Heart left ventricle (tissue), 16 donors: Measurements from ENCODE around the gene HILPDA. TPM values are rescaled to one million over a fixed set of nuclear protein-coding genes. Genes with fewer than 3 reads are reported as not detected.
"Not testable (repeated sequence)": the region's sequence is repeated elsewhere in the genome, so short reads cannot be mapped to it uniquely, and the experiment has no call there.

Source experiments
- ATAC-seq, 4 donors: fragments of 200-7000 bp; cut with Tn5 transposase; one replicate each; pipeline ENCODE4 v1.9.1; 2020 to 2022; ENCODE audit warnings: moderate library complexity in 4 of 4, mild to moderate bottlenecking in 3 of 4, moderate number of reproducible peaks in 1 of 4
- DNase-seq, 5 donors: peaks; one replicate each; pipeline ENCODE4 v3.0.0-alpha.2; 2020
- H3K27ac ChIP-seq, 12 donors: fragments of 200-600 bp; sonication (generic) in 4 of 12; one replicate each; pipeline versions ENCODE4 v1.5.0 to v1.8.0; 2016 to 2022; ENCODE audit warnings: mild to moderate bottlenecking in 2 of 12
- H3K27me3 ChIP-seq, 9 donors: fragments of 200-600 bp; sonication (generic) in 2 of 9; one replicate each; pipeline versions ENCODE4 v1.5.1 to v1.8.0; 2016 to 2022; ENCODE audit warnings: mild to moderate bottlenecking in 3 of 9
- H3K36me3 ChIP-seq, 9 donors: fragments of 200-600 bp; sonication (generic) in 2 of 9; one replicate each; pipeline versions ENCODE4 v1.5.0 to v1.8.0; 2018 to 2022; ENCODE audit warnings: mild to moderate bottlenecking in 2 of 9
- H3K4me1 ChIP-seq, 12 donors: fragments of 200-600 bp; sonication (generic) in 4 of 12; one replicate each; pipeline versions ENCODE4 v1.5.0 to v1.8.0; 2016 to 2022; ENCODE audit warnings: mild to moderate bottlenecking in 3 of 12
- H3K4me3 ChIP-seq, 12 donors: fragments of 200-600 bp; sonication (generic) in 4 of 12; one replicate each; pipeline versions ENCODE4 v1.5.0 to v1.8.0; 2017 to 2022; ENCODE audit warnings: mild to moderate bottlenecking in 9 of 12, moderate library complexity in 4 of 12
- H3K9me3 ChIP-seq, 12 donors: fragments of 200-600 bp; sonication (generic) in 4 of 12; one replicate each; pipeline versions ENCODE4 v1.5.0 to v1.8.0; 2016 to 2022; ENCODE audit warnings: mild to moderate bottlenecking in 1 of 12
- CTCF ChIP-seq, 12 donors: fragments of 200-600 bp; sonication (generic) in 4 of 12; IDR thresholded peaks; one replicate each; pipeline versions ENCODE4 v1.5.0 to v1.8.0; 2018 to 2022; ENCODE audit warnings: antibody characterized with exemption in 12 of 12, mild to moderate bottlenecking in 5 of 12
- POLR2A ChIP-seq, 2 donors: fragments of 450-650 bp; IDR thresholded peaks; one replicate each; pipeline ENCODE4 v1.6.1; 2017; ENCODE audit warnings: antibody characterized with exemption in 2 of 2, mild to moderate bottlenecking in 2 of 2, moderate library complexity in 2 of 2
- WGBS, 4 donors: extraction: QIAGEN DNeasy Blood & Tissue Kit in 2 of 4; methylation state at CpG; one replicate each; pipeline versions ENCODE4 v1.1.5 to v1.1.7; 2013 to 2018; 5-methylcytosine and 5-hydroxymethylcytosine counted together
- intact Hi-C, 10 donors: fragments of 100-400 bp; cut with DNase I; formaldehyde crosslinking; loops; one replicate each; pipeline versions ENCODE4 v1.11.1 to v1.14.2; 2022
- polyA plus RNA-seq, 2 donors: library from polyadenylated mRNA; stranded (reverse); fragments of 200-250 nt; gene quantifications; one replicate each; pipeline ENCODE4 v1.2.3, GENCODE V29; 2013
- total RNA-seq, 9 donors: library from RNA; depleted of rRNA in 2 of 9; stranded (reverse); fragments of >200 nt in 2 of 9; fragmentation: NEBNext Ultra II Directional in 3 of 9; extraction: Animal tissue kit (Norgen Biotek cat#: 25700) in 3 of 9; gene quantifications; one replicate each; pipeline versions ENCODE4 v1.1.0 to v1.2.4, GENCODE V29; 2016 to 2023
- donor health status: ischemic (EF 13 %, LVEDD 7.1; RV severe dilation, severe dysfunction).
- donor health status: healthy with polysubstance abuse.
- donor health status: DM: no; HTN: yes; CAD: no.
- donor health status: DM: no; HTN: no; CAD: no.
- donor health status: ischemic (EF 25% LVEDD 6.9; RV normal size, moderate dysfunction).
- donor health status: ischemic (EF 25% LVEDD 5.7; RV mildly dilated, moderate dysfunction).
- donor health status: healthy.
- donor health status: DM: yes; HTN: yes; CAD: no.
- donor health status: ischemic (EF 35%, LVEDD 5.7; RV mildly dilated, moderate dysfunction).
- donor health status: nonischemic (EF 11% LVEDD 7.7; RV severe dilation, severe dysfunction).
- donor health status: DM: yes; HTN: yes; CAD: no.
- donor health status: PGD.
- donor health status: ischemic (EF 29% LVEDD 5.4; RV normal size, mild dysfunction).
- donor health status: nonischemic (EF 23%, LVEDD 6.1; RV moderate dilation, normal function).

The HILPDA gene
- total and polyA plus RNA-seq, 11 donors = 6.1 to 17.7 (median 7.7) TPM

DNA sequence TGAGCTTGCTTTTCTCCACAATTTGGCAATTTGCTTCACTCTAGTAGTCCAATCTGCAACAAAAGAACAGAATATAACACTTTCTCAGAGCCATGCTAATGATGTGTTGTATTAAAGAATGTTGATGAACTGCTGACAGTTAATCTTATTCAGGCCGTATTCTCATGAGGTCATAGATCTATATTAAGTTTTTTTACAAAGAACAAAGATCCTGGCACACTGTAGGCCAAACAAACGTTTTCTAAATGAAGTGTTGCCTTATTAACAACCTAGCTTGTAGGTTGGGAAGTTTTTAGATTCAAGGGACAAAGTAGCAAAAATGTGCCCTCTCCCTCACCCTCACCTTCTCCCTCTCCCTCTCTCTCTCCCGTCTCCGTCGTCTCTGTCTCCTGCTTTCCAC is 6.8 kb downstream of the HILPDA start:
- TF ChIP-seq POLR2A (IDR thresholded peaks at IDR 0.05) = no peak
- no peak for TF ChIP-seq CTCF (IDR thresholded peaks at IDR 0.05)
- peaks cover 0 to 6% (median 1%) of the 10 kb centered on the region in 9 donors for H3K36me3 ChIP-seq
- intact Hi-C loops = loop anchor here in 1 of 10 donors (10.0 kb wide), 1 partner anchor 58 kb away; the partner anchor contains the start of gene IMPDH1
- H3K4me3 ChIP-seq = no peak overlapping the region
- peak in 2 of 4 donors; percentile 32 to 60 for ATAC-seq
- peaks cover 0 to 16% (median 8%) of the 10 kb centered on the region in 12 donors for H3K4me1 ChIP-seq
- 41 to 59% (median 50%) methylated on average over 5 of the region's 5 CpGs for WGBS, 4 donors
- no peaks in the 10 kb centered on the region for H3K9me3 ChIP-seq
- no peak for DNase-seq
- no peaks in the 10 kb centered on the region for H3K27me3 ChIP-seq
- H3K27ac ChIP-seq = peak overlapping the region in 6 of 12 donors; percentile 24 to 53 (median 28)

GRCh38 chr7:128463345-128463744 is 7.7 kb downstream of the HILPDA start:
- ATAC-seq = not testable (repeated sequence)
- WGBS, 4 donors = 94 to 96% (median 95%) methylated on average over 10 to 30 of the region's 30 CpGs

DNA sequence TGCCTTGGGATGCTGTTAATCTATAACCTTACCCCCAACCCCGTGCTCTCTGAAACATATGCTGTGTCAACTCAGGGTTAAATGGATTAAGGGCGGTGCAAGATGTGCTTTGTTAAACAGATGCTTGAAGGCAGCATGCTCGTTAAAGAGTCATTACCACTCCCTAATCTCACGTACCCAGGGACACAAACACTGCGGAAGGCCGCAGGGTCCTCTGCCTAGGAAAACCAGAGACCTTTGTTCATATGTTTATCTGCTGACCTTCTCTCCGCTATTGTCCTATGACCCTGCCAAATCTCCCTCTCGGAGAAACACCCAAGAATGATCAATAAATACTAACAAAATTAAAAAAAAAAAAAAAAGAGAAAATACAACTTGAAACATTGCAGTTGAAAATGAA is 8.3 kb downstream of the HILPDA start:
- H3K36me3 ChIP-seq, DNase-seq, H3K9me3 ChIP-seq, H3K27ac ChIP-seq, ATAC-seq, H3K4me3 ChIP-seq, H3K27me3 ChIP-seq: not testable (repeated sequence)
- intact Hi-C loops = loop anchor here in 1 of 10 donors (10.0 kb wide), 1 partner anchor 59 kb away; the partner anchor contains the start of gene IMPDH1
- 84 to 92% (median 88%) methylated on average over 7 to 8 of the region's 8 CpGs for WGBS, 4 donors
- H3K4me1 ChIP-seq = peaks cover 0 to 16% (median 4%) of the 10 kb centered on the region in 12 donors

More at GRCh38 chr7:128463345-128463744, 7.7 kb downstream of the HILPDA start:
- not testable (repeated sequence) for H3K9me3 ChIP-seq, H3K36me3 ChIP-seq, H3K27ac ChIP-seq, H3K27me3 ChIP-seq, H3K4me3 ChIP-seq
- intact Hi-C loops = loop anchor here in 1 of 10 donors (10.0 kb wide), 1 partner anchor 59 kb away; the partner anchor contains the start of gene IMPDH1
- H3K4me1 ChIP-seq = peaks cover 0 to 16% (median 7%) of the 10 kb centered on the region in 12 donors
- DNase-seq = peak in 1 of 5 donors; percentile 30

GRCh38 chr7:128466871-128467270 is 11.2 kb downstream of the HILPDA start:
- DNase-seq, H3K36me3 ChIP-seq, H3K4me3 ChIP-seq, ATAC-seq, H3K4me1 ChIP-seq, H3K27ac ChIP-seq, H3K9me3 ChIP-seq, H3K27me3 ChIP-seq: not testable (repeated sequence)
- intact Hi-C loops = loop anchor here in 1 of 10 donors (10.0 kb wide), 1 partner anchor 62 kb away; the partner anchor contains the start of gene IMPDH1

DNA sequence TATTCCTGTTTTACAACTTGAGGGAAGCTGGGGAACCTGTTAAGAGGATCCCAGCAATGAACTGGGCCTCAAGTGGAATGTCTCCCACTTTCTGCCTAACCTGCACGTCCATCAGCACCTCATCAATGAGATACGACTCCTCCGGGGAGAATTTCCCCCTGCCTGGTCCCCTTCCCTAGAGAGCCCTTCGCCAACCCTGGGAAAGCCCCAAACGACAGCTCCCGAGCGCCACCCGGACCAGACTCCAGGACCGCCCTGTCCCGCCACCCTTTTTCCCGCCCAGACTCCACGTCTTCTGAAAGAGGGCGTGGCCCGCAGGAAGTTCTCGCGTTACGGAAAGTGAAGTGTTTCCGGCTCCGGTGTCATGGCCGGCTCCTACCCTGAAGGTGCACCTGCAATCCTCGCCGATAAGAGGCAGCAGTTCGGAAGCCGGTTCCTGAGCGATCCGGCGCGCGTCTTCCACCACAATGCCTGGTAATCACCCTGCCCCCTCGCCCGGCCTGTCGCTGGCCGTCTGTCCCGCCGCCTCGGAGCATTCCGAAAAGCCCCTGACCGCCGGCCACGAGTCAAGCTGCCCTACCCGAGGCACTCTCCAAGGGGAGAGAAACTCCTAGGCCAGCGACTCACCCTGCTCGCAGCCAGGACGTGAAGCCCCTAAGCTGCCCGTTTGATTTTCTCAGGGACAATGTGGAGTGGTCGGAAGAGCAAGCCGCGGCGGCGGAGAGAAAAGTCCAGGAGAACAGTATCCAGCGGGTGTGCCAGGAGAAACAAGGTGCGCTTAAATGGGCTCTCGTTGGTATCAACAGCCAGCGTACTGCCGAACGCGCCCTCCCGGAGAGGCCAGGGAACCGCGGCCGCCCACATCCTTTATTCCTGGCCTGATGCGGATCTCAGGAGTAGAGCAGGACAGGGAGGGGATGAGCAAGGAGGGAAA is 21.0 kb downstream of the HILPDA start, which contains the start of gene METTL2B:
Gene METTL2B (plus strand): TSS at position 347 of the 934 bp plus-strand sequence. CDS start 18 bp downstream, at position 365.
- H3K27me3 ChIP-seq, H3K9me3 ChIP-seq: not testable (repeated sequence)
- H3K4me3 ChIP-seq = peak within 1 kb of the TSS; percentile 64 to 98 (median 84)
- DNase-seq (peak; percentile 90 to 94 (median 91)), ATAC-seq (peak; percentile 94 to 99 (median 98))
- intact Hi-C loops = loop anchor here in 5 of 10 donors (5.0 to 10.0 kb wide), 5 partner anchors 56 to 408 kb away; no protein-coding TSS in a partner anchor
- H3K4me1 ChIP-seq = peaks cover 0 to 20% (median 10%) of the 10 kb centered on the region in 12 donors
- H3K36me3 ChIP-seq = peaks cover 0 to 24% (median 21%) of the 10 kb centered on the region in 9 donors
- peak in 9 of 12 donors; percentile 9 to 47 (median 36) for TF ChIP-seq CTCF (IDR thresholded peaks at IDR 0.05)
- peak in 1 of 2 donors; percentile 75 for TF ChIP-seq POLR2A (IDR thresholded peaks at IDR 0.05)
- H3K27ac ChIP-seq = peak within 1 kb of the TSS; percentile 50 to 88 (median 84)
- 0 to 1% (median 1%) methylated on average over 37 to 62 of the region's 62 CpGs for WGBS, 4 donors

- not testable (repeated sequence) for H3K27me3 ChIP-seq, DNase-seq, ATAC-seq, H3K9me3 ChIP-seq
- Histone ChIP-seq H3K36me3 (peaks cover 0 to 30% (median 27%) of the 10 kb centered on the region in 9 donors), H3K27ac (peak overlapping the region in 11 of 12 donors; percentile 66 to 88 (median 85)), H3K4me3 (peak overlapping the region; percentile 64 to 98 (median 84)), H3K4me1 (peaks cover 0 to 20% (median 10%) of the 10 kb centered on the region in 12 donors)
- 5 to 14% (median 9%) methylated on average over 4 of the region's 4 CpGs for WGBS, 4 donors
- intact Hi-C loops = loop anchor here in 5 of 10 donors (5.0 to 10.0 kb wide), 5 partner anchors 55 to 407 kb away; no protein-coding TSS in a partner anchor
These were observed 21.6 kb downstream of the HILPDA start for GRCh38 chr7:128477336-128477690.

DNA sequence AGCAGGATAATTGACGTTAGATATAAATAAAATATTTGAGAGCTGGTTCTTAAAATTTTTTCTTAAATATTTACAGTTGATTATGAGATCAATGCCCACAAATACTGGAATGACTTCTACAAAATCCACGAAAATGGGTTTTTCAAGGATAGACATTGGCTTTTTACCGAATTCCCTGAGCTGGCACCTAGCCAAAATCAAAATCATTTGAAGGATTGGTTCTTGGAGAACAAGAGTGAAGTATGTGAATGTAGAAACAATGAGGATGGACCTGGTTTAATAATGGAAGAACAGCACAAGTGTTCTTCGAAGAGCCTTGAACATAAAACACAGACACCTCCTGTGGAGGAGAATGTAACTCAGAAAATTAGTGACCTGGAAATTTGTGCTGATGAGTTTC is 23.4 kb downstream of the HILPDA start:
- H3K27ac ChIP-seq = not testable (repeated sequence)

GRCh38 chr7:128488134-128488533 is 32.5 kb downstream of the HILPDA start:
- H3K9me3 ChIP-seq, intact Hi-C loops, DNase-seq, H3K4me1 ChIP-seq, H3K27ac ChIP-seq, H3K27me3 ChIP-seq, ATAC-seq, H3K4me3 ChIP-seq: not testable (repeated sequence)
- peaks cover 0 to 59% (median 36%) of the 10 kb centered on the region in 9 donors for H3K36me3 ChIP-seq
- WGBS, 4 donors = 89 to 94% (median 92%) methylated on average over 6 of the region's 6 CpGs

More for the DNA sequence above, 23.4 kb downstream of the HILPDA start:
- not testable (repeated sequence) for H3K4me3 ChIP-seq, H3K9me3 ChIP-seq, H3K27me3 ChIP-seq, ATAC-seq, DNase-seq
- peaks cover 0 to 46% (median 44%) of the 10 kb centered on the region in 9 donors for H3K36me3 ChIP-seq
- peaks cover 0 to 20% (median 10%) of the 10 kb centered on the region in 12 donors for H3K4me1 ChIP-seq
- 82 to 92% (median 87%) methylated on average over 3 to 4 of the region's 4 CpGs for WGBS, 4 donors
- intact Hi-C loops = loop anchor here in 5 of 10 donors (5.0 to 10.0 kb wide), 5 partner anchors 53 to 406 kb away; no protein-coding TSS in a partner anchor
